GM12878 (cell line): ENCODE measurements around the gene TBC1D2B. TPM values are rescaled to one million over a fixed set of nuclear protein-coding genes. Genes with fewer than 3 reads are reported as not detected.

Experiments used
- ATAC-seq: fragments of 200-7000 bp; cut with Tn5 transposase; 3 replicates; pipeline ENCODE4 v1.9.1; 2020; ENCODE audit warnings: mild to moderate bottlenecking, moderate library complexity
- BruUV-seq: library from RNA; stranded (reverse); fragments of 400-500 nt; replicated peaks from 2 replicates; lab custom pipeline; 2021; lab: Mats Ljungman, UMichigan
- CTCF ChIA-PET: fragments of 300-600 bp; sonication (Branson Sonifier 250); formaldehyde crosslinking; extraction: SDS; loops from one replicate; lab custom pipeline; 2021; ENCODE audit warnings: inconsistent platforms; lab: Yijun Ruan, JAX
- POLR2A ChIA-PET: fragments of 350-600 bp; formaldehyde crosslinking; extraction: SDS; loops from one replicate; lab custom pipeline; 2021; ENCODE audit warnings: inconsistent platforms; lab: Charles Lee
- RAD21 ChIA-PET: fragments of 300-600 bp; sonication (Branson Sonifier 250); formaldehyde crosslinking; loops from one replicate; lab custom pipeline; 2023; ENCODE audit warnings: antibody characterized with exemption; ENCODE audit not compliant: unreplicated experiment; lab: Charles Lee
- SMC1A ChIA-PET: fragments of 300-600 bp; sonication (Branson Sonifier 250); formaldehyde crosslinking; loops from one replicate; lab custom pipeline; 2023; ENCODE audit not compliant: unreplicated experiment, uncharacterized antibody; lab: Charles Lee
- DNase-seq: peaks from one replicate; pipeline ENCODE4 v3.0.0-alpha.2; 2011; ENCODE audit warnings: low read depth, low spot score
- FAIRE-seq: peaks from 3 replicates; lab custom pipeline; 2011; peaks lifted over from hg19 to GRCh38; lab: Jason Lieb, UNC
- H2AFZ ChIP-seq: 2 replicates; pipeline ENCODE4 v1.6.0; 2011; ENCODE audit warnings: low read depth, low read length, control low read depth; ENCODE audit not compliant: control insufficient read depth
- H3K27ac ChIP-seq: 2 replicates; pipeline ENCODE4 v1.5.1; 2011; ENCODE audit warnings: control low read depth; ENCODE audit not compliant: control insufficient read depth, insufficient read depth
- H3K27me3 ChIP-seq, 2 experiments: replicated peaks in 1 of 2; 2 replicates each; pipeline versions ENCODE4 v1.6.0 to v1.6.1; 2011; ENCODE audit warnings: low read length in 1 of 2; ENCODE audit not compliant: control insufficient read depth in 2 of 2, insufficient read depth in 2 of 2
- H3K36me3 ChIP-seq, 2 experiments: 2 replicates each; pipeline ENCODE4 v1.5.1; 2011; ENCODE audit warnings: low read length in 1 of 2; ENCODE audit not compliant: control insufficient read depth in 2 of 2, insufficient read depth in 2 of 2
- H3K4me1 ChIP-seq: 2 replicates; pipeline ENCODE4 v1.6.1; 2011; ENCODE audit warnings: mild to moderate bottlenecking, low read length, moderate library complexity, mixed read lengths; ENCODE audit not compliant: control insufficient read depth, insufficient read depth
- H3K4me2 ChIP-seq: 2 replicates; pipeline ENCODE4 v1.6.0; 2011; ENCODE audit warnings: control low read depth; ENCODE audit not compliant: control insufficient read depth, insufficient read depth
- H3K4me3 ChIP-seq: fragments of 200-600 bp; sonication (generic); 2 replicates; pipeline ENCODE4 v1.5.1; 2016
- H3K79me2 ChIP-seq: 2 replicates; pipeline ENCODE4 v1.6.0; 2011; ENCODE audit warnings: low read length; ENCODE audit not compliant: control insufficient read depth, insufficient read depth
- H3K9ac ChIP-seq: 2 replicates; pipeline ENCODE4 v1.8.0; 2011; ENCODE audit warnings: low read length, control low read depth, mixed read lengths; ENCODE audit not compliant: control insufficient read depth, insufficient read depth
- H3K9me3 ChIP-seq: replicated peaks from 3 replicates; pipeline ENCODE4 v1.5.1; 2011; ENCODE audit warnings: mild to moderate bottlenecking, low read length; ENCODE audit not compliant: control insufficient read depth, insufficient read depth
- H4K20me1 ChIP-seq: 2 replicates; pipeline ENCODE4 v1.6.0; 2011; ENCODE audit not compliant: control insufficient read depth, insufficient read depth
- MLLT1 ChIP-seq: fragments of 450-650 bp; IDR thresholded peaks from 2 replicates; pipeline ENCODE4 v1.6.1; 2016; ENCODE audit warnings: mild to moderate bottlenecking
- WGBS: methylation state at CpG from one replicate; pipeline ENCODE4 v1.1.6; 2016; ENCODE audit warnings: low lambda C conversion rate; ENCODE audit not compliant: insufficient replicate concordance, insufficient coverage; ENCODE audit errors: missing lambda C conversion rate; 5-methylcytosine and 5-hydroxymethylcytosine counted together
- in situ Hi-C: fragments of 300-500 bp; cut with MboI; formaldehyde crosslinking; loops from 9 replicates; pipeline ENCODE4 v1.14.3; 2018; ENCODE audit warnings: mixed read lengths
- intact Hi-C: fragments of 100-400 bp; cut with micrococcal nuclease; formaldehyde crosslinking; loops from one replicate; pipeline ENCODE4 v1.14.2; 2022; ENCODE audit not compliant: unreplicated experiment
- polyA plus RNA-seq, 11 experiments: library from polyadenylated mRNA; depleted of rRNA in 4 of 11; unstranded in 6 of 11; stranded (reverse) in 5 of 11; fragments of >200 nt; fragmentation: Nextera tagmentation in 4 of 11; fragmentation: Illumina TruSeq in 1 of 11; extraction: Ambion mirVana in 4 of 11; extraction: Trizol in 1 of 11; gene quantifications; 1 replicate in 1 of 11; 2 replicates in 10 of 11; pipeline versions ENCODE4 v1.2.1 to v1.2.3, GENCODE V29; 2011 to 2016; ENCODE audit warnings: inconsistent platforms in 2 of 11, missing spikeins in 2 of 11, low read depth in 1 of 11
- total RNA-seq, 4 experiments: library from RNA; depleted of rRNA in 3 of 4; stranded (reverse); fragments of >200 nt in 3 of 4; fragmentation: Illumina TruSeq in 1 of 4; extraction: Trizol in 1 of 4; gene quantifications; 2 replicates each; pipeline versions ENCODE4 v1.2.1 to v1.2.3, GENCODE V29; 2013 to 2021
- TF ChIP-seq, protein P1 (sequence below): IDR thresholded peaks from 2 replicates; pipeline ENCODE4 v1.6.1; 2012; ENCODE audit warnings: low read depth, low read length, improper control_type of control experiment

TBC1D2B gene
- total and polyA plus RNA-seq, 10 of the 15 experiments (the other 5 are each of a cell fraction or from before 2014, with no cell fraction given): 1.3 to 53.4 (median 19.4) TPM

GRCh38 chr15:78075490-78076230 lies 1.9 kb downstream of the TBC1D2B start:
- CTCF ChIA-PET: interaction anchor here (0.7 to 13.4 kb wide), 18 partner anchors 8 to 110 kb away, joined by 3 to 191 read pairs (median 4); no protein-coding TSS in a partner anchor
- intact Hi-C loops: no loop called here
- FAIRE-seq: no peak

More at GRCh38 chr15:78075490-78076230, 1.9 kb downstream of the TBC1D2B start:
- peak overlapping the region; percentile 74 for H3K9ac ChIP-seq
- H3K4me3 ChIP-seq: peak overlapping the region; percentile 99
- ChIA-PET RAD21 (interaction anchor here (0.8 to 4.0 kb wide), 8 partner anchors 14 to 71 kb away, joined by 3 to 18 read pairs (median 6); no protein-coding TSS in a partner anchor), POLR2A (interaction anchor here (0.5 to 1.4 kb wide), 6 partner anchors 10 to 32 kb away, joined by 3 to 6 read pairs (median 4); no protein-coding TSS in a partner anchor), SMC1A (interaction anchor here (0.6 to 12.0 kb wide), 14 partner anchors 10 to 353 kb away, joined by 3 to 305 read pairs (median 4); no protein-coding TSS in a partner anchor)
- peaks cover 39% of the 10 kb centered on the region for H3K79me2 ChIP-seq
- 0 out of 4 replicates have a peak, but pooled peaks cover 0 to 3% of the 10 kb centered on the region in 2 experiments for H3K36me3 ChIP-seq
- no peak overlapping the region for H2AFZ ChIP-seq
- H3K27ac ChIP-seq: peak overlapping the region; percentile 37
- ATAC-seq (peak; percentile 12), DNase-seq (no peak)
- TF ChIP-seq, protein P1, sequence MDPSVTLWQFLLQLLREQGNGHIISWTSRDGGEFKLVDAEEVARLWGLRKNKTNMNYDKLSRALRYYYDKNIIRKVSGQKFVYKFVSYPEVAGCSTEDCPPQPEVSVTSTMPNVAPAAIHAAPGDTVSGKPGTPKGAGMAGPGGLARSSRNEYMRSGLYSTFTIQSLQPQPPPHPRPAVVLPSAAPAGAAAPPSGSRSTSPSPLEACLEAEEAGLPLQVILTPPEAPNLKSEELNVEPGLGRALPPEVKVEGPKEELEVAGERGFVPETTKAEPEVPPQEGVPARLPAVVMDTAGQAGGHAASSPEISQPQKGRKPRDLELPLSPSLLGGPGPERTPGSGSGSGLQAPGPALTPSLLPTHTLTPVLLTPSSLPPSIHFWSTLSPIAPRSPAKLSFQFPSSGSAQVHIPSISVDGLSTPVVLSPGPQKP: no peak
- TF ChIP-seq MLLT1: peak; percentile 54; the same call in 1 of the 2 replicates
- 78% methylated on average over 7 of the region's 7 CpGs for WGBS
- H3K4me2 ChIP-seq: peak overlapping the region; percentile 73
- no peaks in the 10 kb centered on the region for H3K27me3 ChIP-seq
- peaks cover 10% of the 10 kb centered on the region for H3K4me1 ChIP-seq
- H4K20me1 ChIP-seq: no peaks in the 10 kb centered on the region
- in situ Hi-C loops: no loop called here
- H3K9me3 ChIP-seq: no peaks in the 10 kb centered on the region
- TSS peak; percentile 47 for BruUV-seq
